LNCaP clone FGC (cell line): ENCODE results near the gene ELAPOR1.

Experiments
- DNase-seq: peaks from one replicate; pipeline ENCODE4 v3.0.0-alpha.2; 2011; ENCODE audit warnings: low read depth
- H3K4me3 ChIP-seq: 2 replicates; pipeline ENCODE4 v1.5.1; 2011; ENCODE audit warnings: mild to moderate bottlenecking, low read depth, low read length, control low read depth
- CTCF ChIP-seq: IDR thresholded peaks from 2 replicates; pipeline ENCODE4 v1.5.1; 2012; ENCODE audit warnings: mild to moderate bottlenecking; ENCODE audit not compliant: control insufficient read depth, insufficient read depth; ENCODE audit errors: extremely low read depth

Gene ELAPOR1

GRCh38 chr1:109113590-109114341, at the start of gene ELAPOR1:
Gene ELAPOR1 (plus strand): TSS chr1:109114115. CDS start chr1:109114184, 69 bp downstream.
- TF ChIP-seq CTCF = no peak
- no peak for DNase-seq
- H3K4me3 ChIP-seq = peak within 1 kb of the TSS; percentile 10; the same call in 1 of the 2 replicates

GRCh38 chr1:109065137-109065536, 48.8 kb upstream of the ELAPOR1 start:
- no peak for DNase-seq
- no peak overlapping the region for H3K4me3 ChIP-seq
- no peak for TF ChIP-seq CTCF

- no peak overlapping the region for H3K4me3 ChIP-seq
- TF ChIP-seq CTCF = no peak
- no peak for DNase-seq
Measured at GRCh38 chr1:109067883-109068282, 46.0 kb upstream of the ELAPOR1 start.

- H3K4me3 ChIP-seq = no peak overlapping the region
- no peak for TF ChIP-seq CTCF
- DNase-seq = no peak
Measured at GRCh38 chr1:109069294-109069693, 44.6 kb upstream of the ELAPOR1 start.

- peak; percentile 86 for DNase-seq
- H3K4me3 ChIP-seq = peak within 1 kb of the TSS; percentile 98
- TF ChIP-seq CTCF = no peak
Measured at GRCh38 chr1:109075531-109076490, 38.1 kb upstream of the ELAPOR1 start, which contains the start of gene TAF13. Gene TAF13 (minus strand): TSS chr1:109076003. CDS start chr1:109075947, 56 bp downstream.

- TF ChIP-seq CTCF = no peak
- no peak overlapping the region for H3K4me3 ChIP-seq
- no peak for DNase-seq
Measured at GRCh38 chr1:109078317-109078716, 35.6 kb upstream of the ELAPOR1 start.
